CD4-positive, alpha-beta T cell treated with Interleukin-6 for 4 hours (primary cell): ENCODE results near the gene APLNR.

ENCODE experiments used
- DNase-seq: peaks from one replicate; pipeline ENCODE4 v3.0.0-alpha.2; 2020; ENCODE audit warnings: mixed read lengths

APLNR gene

DNA sequence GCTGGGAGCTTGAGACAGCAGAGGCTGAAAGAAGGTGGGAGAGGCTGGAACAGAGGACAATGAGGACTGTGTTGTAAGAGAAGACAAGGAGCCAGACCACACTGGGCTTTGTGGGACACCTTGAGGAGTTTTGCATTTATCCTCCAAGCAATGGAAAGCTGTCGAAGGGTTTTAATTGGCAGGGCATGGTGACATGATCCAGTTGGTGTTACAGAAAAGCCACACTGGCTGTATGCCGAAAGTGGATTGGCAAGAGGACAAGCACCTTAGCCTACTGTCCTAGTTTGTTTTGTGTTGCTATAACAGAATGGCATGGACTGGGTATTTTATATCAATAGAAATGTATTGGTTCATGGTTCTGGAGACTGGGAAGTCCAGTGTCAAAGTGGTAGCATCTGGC is 14.0 kb upstream of the APLNR start:
- DNase-seq, result no peak

DNA sequence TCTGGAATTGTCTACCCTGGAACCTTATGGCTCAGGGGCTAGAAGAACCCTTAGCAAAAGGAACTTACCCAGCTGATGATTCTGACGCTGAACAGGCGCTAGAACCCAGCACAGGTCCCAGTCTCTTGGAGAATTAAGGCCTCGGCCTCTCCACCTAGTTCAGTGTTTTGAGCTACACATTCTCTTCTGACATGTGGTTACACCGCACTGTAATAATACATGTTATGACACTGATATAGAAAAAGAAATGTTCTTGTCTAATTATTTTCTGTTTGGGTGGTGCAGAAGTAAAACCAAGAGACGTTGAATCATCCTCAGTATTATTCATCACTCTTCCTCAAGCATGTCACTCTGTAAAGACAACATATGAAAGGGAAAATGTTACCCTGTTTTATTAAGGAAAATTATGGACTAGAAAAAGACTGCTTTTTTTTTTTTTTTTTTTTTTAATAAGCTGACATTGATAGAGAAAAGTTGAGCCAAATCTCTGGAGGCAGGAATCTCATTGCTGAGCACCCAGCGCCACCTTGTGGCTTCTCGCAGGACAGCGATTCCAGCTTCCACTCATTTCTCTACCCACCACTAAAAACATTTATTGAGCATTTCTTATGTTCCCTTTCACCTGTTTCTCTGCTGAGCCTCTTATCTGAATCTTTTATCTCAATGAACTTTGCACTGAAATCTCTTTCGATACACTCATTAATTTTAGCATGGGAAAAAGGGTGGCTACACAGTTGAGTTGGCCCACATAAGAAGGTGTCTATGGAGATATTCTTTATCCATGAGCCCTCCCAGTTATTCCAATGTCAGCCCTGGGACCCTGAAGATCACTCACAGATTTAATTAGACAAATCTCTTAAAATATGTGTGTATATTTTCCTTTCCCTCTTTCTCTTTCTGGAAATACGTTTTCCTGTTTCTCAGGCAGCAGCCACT is 12.6 kb upstream of the APLNR start:
- peak; percentile 39 for DNase-seq

DNA sequence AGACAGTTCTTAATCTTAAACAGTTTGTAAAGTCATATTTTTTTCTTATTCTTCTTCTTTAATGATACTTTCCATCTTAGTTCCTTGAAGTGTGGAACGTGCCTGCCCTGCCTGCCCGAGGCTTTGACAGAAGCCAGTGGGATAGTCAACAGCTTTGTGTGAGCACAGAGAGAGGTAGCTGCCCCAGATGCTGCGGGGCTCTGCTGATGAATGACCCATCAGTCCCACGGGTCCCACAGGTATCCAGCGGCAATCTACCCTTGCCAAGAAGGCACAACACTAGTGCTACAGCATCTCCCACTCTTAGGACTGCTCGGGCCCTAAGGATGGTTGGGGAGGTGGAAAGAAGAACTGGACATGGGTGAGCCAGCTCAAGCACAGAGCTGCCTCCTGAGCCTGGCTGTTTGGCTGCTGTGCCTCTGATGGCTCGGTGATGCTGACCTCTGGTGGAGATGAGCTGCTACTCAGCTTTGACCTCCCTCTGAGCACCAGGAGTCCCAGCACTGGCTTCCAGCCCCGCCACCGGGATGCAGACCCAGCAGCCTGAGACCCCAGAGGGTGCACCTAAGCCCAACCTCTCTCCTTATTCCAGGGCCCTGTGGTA is 11.8 kb upstream of the APLNR start:
- no peak for DNase-seq

DNA sequence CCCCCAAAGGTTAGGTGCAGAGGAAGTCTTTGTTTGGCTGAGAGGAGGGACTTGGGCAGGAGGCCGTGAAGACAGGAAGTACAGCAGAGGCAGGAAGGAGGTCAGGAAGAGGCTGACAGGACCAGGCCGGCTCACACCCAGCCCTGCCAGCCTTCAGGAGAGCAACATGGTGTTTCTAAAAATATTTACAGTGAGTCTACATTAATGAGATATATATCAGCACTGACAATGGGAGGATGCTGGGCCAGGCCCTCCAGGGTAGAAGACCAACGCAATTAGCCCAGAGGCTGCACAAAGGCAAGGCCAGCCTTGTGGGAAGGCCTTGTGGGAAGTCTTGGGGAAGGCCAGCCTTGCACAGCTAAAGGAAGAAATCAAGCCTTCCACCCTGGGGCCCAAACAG is 7.9 kb upstream of the APLNR start:
- no peak for DNase-seq

GRCh38 chr11:57241353-57241972 is 4.4 kb upstream of the APLNR start:
- DNase-seq, result no peak

DNA sequence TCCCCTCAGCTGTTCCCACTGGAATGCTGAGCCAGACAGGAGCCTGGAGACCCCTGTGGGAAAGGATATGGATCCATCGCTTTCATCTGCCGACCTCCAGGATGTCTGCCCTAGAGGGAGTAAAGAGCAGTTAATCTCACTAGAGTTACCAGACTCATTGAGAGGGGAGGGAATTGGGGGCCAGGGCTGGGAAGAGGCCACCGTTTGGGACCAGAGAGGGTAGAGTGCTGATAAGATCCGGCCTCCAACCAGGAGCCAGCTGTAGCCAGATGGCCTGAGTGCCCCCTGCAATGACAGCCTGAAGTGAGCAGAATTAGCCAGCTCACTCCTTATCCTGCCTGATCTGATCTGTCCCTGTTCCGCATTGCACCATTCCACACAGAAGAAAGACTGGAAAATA is 3.7 kb upstream of the APLNR start:
- DNase-seq, result no peak

DNA sequence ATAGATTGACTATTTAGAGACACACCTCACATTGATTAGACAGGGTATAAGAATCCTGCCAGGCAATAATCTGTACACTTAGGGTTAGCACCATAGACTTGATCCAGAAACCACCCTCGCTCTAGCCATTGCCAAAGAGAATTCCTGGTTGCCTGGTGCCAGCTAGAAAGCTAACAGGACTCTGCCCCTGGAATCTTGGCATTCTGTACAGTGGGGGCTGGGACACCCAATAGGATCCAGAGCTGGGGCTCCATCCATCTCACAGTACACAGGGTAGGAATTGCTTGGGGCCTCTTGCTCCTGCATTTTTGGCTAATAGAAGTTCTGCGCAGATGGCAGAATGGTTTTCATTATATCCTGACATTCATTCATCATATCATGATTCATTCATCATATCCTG is 3.0 kb upstream of the APLNR start:
- no peak for DNase-seq

- no peak for DNase-seq
These were observed 2.3 kb upstream of the APLNR start for GRCh38 chr11:57239348-57239747.

- DNase-seq, result no peak
These were observed 1.0 kb downstream of the APLNR start for GRCh38 chr11:57235761-57236703.

DNA sequence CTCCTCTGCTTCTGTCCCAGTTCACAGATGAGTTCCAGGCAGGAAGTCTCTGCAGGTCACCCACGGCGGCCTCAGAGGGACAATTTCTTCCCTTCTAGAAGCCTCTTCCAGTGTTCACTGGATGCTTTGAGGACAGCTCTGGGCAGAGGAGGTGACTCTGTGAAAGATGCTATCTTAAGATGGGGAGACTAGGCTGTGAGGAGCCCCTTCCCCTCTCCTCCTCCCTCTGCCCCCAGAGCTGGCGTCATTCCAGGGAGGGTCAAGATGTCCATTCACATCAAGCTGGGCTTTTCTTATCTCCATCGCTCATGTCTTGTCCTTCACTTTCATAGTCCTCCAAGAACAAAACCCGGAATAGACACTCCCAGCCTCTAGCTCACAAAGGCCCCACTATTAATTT is 3.3 kb downstream of the APLNR start:
- DNase-seq, result no peak

GRCh38 chr11:57231539-57232253 is 5.4 kb downstream of the APLNR start:
- DNase-seq, result no peak

DNA sequence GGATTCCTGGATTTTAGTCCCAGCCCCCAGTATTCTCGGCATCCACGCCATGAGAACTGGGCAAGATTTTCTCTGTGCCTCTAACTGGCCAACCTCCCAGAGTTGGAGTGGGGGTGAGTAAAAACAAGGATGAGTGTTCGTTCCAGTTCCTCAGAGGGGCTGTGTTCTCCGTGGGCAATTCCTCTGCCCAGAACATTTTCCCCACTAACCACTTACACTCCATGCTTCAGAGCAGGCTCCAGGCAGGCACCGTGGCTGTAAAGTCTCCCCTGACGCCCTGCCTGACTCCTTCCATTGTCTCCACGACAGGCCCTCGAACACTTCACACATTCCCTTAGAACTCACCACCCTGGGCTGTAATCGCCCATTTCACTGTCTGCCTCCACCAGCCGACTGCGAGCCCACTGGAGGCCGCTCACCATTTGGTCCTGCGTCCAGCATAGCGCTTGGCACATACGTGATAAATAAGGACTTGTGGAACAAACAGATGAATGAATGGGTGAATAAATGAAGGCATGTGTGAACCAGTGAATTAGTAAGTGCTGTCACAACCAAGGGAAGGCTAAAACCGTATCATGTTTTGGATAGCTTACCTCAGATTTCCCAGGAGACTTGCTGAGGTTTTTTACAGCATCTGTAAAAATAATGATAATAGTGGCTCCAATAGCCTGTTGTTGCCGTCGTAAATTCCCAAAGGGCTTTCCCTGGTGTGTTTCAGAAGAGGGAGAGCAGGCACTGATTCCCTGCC is 6.1 kb downstream of the APLNR start:
- no peak for DNase-seq

GRCh38 chr11:57230316-57230715 is 6.7 kb downstream of the APLNR start:
- no peak for DNase-seq

DNA sequence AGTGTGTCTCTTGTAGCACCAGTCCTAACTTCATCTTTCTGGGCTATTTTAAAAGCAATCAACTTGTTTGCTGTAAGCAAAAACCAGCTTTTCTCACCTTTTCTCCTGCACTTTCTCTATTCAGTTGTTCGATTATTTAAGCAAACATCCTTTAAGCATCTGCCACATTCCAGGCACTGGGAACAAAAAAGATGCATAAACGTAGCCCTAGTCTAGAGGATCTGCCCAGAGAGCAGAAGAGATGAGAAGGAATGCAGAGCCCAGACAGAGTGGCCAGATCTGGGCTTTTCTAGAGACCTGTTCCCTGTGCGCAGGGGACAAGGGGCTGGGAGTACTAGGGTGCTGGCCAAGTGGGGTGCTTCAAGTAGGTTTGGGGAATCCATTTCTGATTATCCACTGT is 8.4 kb downstream of the APLNR start:
- no peak for DNase-seq

GRCh38 chr11:57224537-57224936 is 12.5 kb downstream of the APLNR start:
- no peak for DNase-seq

GRCh38 chr11:57224128-57224527 is 12.9 kb downstream of the APLNR start:
- DNase-seq, result no peak

- no peak for DNase-seq
These were observed 13.4 kb downstream of the APLNR start for GRCh38 chr11:57223601-57224000.

DNA sequence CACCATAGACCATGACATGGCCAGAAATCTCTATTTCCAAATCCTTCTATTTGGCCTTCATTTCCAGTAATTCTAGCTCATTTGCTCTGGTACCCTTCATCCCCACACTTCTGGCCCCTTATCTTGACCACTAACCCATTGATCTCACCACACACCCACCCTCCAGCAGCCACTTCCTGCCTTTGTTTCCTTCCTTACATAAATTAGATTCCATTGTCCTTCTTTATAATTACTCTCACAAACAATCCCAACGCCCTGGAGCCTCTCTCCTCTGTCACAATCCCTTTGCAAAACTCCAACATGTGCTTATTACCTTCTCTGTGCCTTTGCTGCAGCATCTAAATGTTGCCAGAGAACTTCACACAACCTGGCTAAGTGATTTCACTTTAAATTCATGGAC is 14.8 kb downstream of the APLNR start:
- no peak for DNase-seq

DNA sequence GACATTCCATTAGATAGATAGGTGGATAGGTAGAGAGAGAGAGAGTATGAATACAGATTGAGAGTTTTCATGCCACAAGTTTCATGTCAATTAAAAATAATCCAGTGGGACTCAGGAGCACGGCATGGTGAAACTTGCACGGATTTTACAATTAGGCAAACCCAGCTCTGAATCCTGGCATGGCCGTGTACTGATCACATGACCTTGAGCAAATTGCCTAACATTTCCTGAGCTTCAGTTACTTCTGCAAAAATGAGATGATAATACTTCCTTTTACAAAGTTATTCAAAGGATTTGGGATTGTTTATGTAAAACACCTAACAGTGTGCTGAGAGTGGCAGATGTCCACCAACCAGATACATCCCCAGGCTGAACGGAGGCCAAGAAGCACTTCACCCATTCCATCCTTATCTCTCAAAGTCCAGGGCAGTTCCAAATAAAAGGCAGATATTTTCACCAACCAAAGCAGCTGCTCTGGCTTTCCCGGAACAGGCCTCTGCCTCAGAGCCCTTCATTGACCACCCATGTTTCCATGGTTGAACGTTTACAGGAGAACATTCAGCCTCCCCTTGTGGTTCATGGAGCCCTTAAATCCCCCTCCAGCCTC is 17.9 kb downstream of the APLNR start:
- no peak for DNase-seq

DNA sequence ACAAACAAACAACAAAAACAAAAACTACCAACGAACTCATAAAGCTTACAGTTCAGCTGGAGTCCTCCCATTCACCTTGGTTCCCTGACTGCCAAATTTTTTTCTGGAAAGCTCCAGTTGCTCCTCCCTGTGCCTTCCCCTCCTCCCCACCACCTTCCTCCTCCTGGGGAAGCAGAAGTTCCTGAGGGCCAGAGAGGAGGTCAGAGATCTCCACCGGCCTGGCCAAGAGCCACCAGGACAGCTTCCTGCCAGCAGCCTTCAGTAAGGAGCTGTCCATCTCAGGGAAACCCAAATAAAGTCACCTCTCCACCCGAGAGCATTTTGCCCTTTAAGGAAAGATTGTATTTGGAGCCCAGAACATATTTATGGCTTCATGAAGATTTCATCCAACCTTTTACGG is 20.0 kb downstream of the APLNR start:
- DNase-seq, result no peak

- DNase-seq, result no peak
These were observed 20.6 kb downstream of the APLNR start for GRCh38 chr11:57216463-57216862.
